IPS-18a (cell line): ENCODE measurements around the gene MYH9.
"Not testable (repeated sequence)": the region's sequence is repeated elsewhere in the genome, so short reads cannot be mapped to it uniquely, and the experiment has no call there.

ENCODE experiments used
- H3K27ac ChIP-seq: one replicate; pipeline ENCODE4 v1.5.1; 2013; ENCODE audit warnings: low read length
- H3K27me3 ChIP-seq: one replicate; pipeline ENCODE4 v1.6.1; 2013; ENCODE audit warnings: mild to moderate bottlenecking, low read length; ENCODE audit not compliant: control insufficient read depth, insufficient read depth
- H3K36me3 ChIP-seq: one replicate; pipeline ENCODE4 v1.6.1; 2013; ENCODE audit warnings: low read depth, low read length; ENCODE audit not compliant: control insufficient read depth
- H3K4me1 ChIP-seq: one replicate; pipeline ENCODE4 v1.6.1; 2013; ENCODE audit warnings: low read depth, low read length; ENCODE audit not compliant: control insufficient read depth
- H3K4me3 ChIP-seq: one replicate; pipeline ENCODE4 v1.5.1; 2013; ENCODE audit warnings: low read length
- H3K9ac ChIP-seq: one replicate; pipeline ENCODE4 v1.6.1; 2013; ENCODE audit warnings: mild to moderate bottlenecking, low read length, moderate library complexity
- H3K9me3 ChIP-seq: one replicate; pipeline ENCODE4 v1.6.1; 2013; ENCODE audit warnings: low read depth, low read length; ENCODE audit not compliant: control insufficient read depth

Gene MYH9

GRCh38 chr22:36395055-36395849 is 7.5 kb upstream of the MYH9 start:
- Histone ChIP-seq H3K27me3 (no peaks in the 10 kb centered on the region), H3K4me3 (no peak overlapping the region), H3K27ac (no peak overlapping the region), H3K9ac (no peak overlapping the region), H3K36me3 (no peaks in the 10 kb centered on the region), H3K9me3 (no peaks in the 10 kb centered on the region), H3K4me1 (peaks cover 4% of the 10 kb centered on the region)

GRCh38 chr22:36391638-36392037 is 3.9 kb upstream of the MYH9 start:
- H3K27ac ChIP-seq, result no peak overlapping the region
- no peaks in the 10 kb centered on the region for H3K27me3 ChIP-seq
- H3K4me3 ChIP-seq, result no peak overlapping the region
- no peaks in the 10 kb centered on the region for H3K9me3 ChIP-seq
- H3K9ac ChIP-seq, result no peak overlapping the region
- H3K4me1 ChIP-seq, result peaks cover 8% of the 10 kb centered on the region
- H3K36me3 ChIP-seq, result no peaks in the 10 kb centered on the region

GRCh38 chr22:36389122-36389521 is 1.4 kb upstream of the MYH9 start:
- H3K27ac ChIP-seq, H3K36me3 ChIP-seq, H3K27me3 ChIP-seq, H3K9me3 ChIP-seq, H3K9ac ChIP-seq: not testable (repeated sequence)
- Histone ChIP-seq H3K4me1 (peaks cover 25% of the 10 kb centered on the region), H3K4me3 (peak overlapping the region; percentile 66)

GRCh38 chr22:36387709-36387958 is 133 bp downstream of the MYH9 start:
- Histone ChIP-seq H3K36me3 (no peaks in the 10 kb centered on the region), H3K27me3 (no peaks in the 10 kb centered on the region), H3K4me3 (peak overlapping the region; percentile 60), H3K9me3 (no peaks in the 10 kb centered on the region), H3K9ac (peak overlapping the region; percentile 51), H3K4me1 (peaks cover 25% of the 10 kb centered on the region), H3K27ac (no peak overlapping the region)

- H3K27ac ChIP-seq, result no peak overlapping the region
- no peaks in the 10 kb centered on the region for H3K36me3 ChIP-seq
- H3K9ac ChIP-seq, result peak overlapping the region; percentile 51
- H3K4me3 ChIP-seq, result peak overlapping the region; percentile 60
- H3K4me1 ChIP-seq, result peaks cover 25% of the 10 kb centered on the region
- no peaks in the 10 kb centered on the region for H3K9me3 ChIP-seq
- H3K27me3 ChIP-seq, result no peaks in the 10 kb centered on the region
These were observed 663 bp downstream of the MYH9 start for GRCh38 chr22:36386900-36387708.

- Histone ChIP-seq H3K27me3 (no peaks in the 10 kb centered on the region), H3K4me1 (peaks cover 25% of the 10 kb centered on the region), H3K9me3 (no peaks in the 10 kb centered on the region), H3K27ac (no peak overlapping the region), H3K9ac (peak overlapping the region; percentile 51), H3K36me3 (no peaks in the 10 kb centered on the region), H3K4me3 (peak overlapping the region; percentile 60)
These were observed 1.3 kb downstream of the MYH9 start for GRCh38 chr22:36386351-36386899.

GRCh38 chr22:36385491-36386350 is 2.0 kb downstream of the MYH9 start:
- H3K9me3 ChIP-seq, result no peaks in the 10 kb centered on the region

GRCh38 chr22:36384766-36385481 is 2.8 kb downstream of the MYH9 start:
- Histone ChIP-seq H3K9me3 (no peaks in the 10 kb centered on the region), H3K4me3 (peak overlapping the region; percentile 60), H3K9ac (peak overlapping the region; percentile 51), H3K27ac (peak overlapping the region; percentile 32), H3K4me1 (peaks cover 26% of the 10 kb centered on the region), H3K27me3 (no peaks in the 10 kb centered on the region), H3K36me3 (no peaks in the 10 kb centered on the region)

More at GRCh38 chr22:36385491-36386350, 2.0 kb downstream of the MYH9 start:
- Histone ChIP-seq H3K4me3 (peak overlapping the region; percentile 60), H3K27ac (peak overlapping the region; percentile 32), H3K4me1 (peaks cover 25% of the 10 kb centered on the region), H3K36me3 (no peaks in the 10 kb centered on the region), H3K27me3 (no peaks in the 10 kb centered on the region), H3K9ac (peak overlapping the region; percentile 51)

- Histone ChIP-seq H3K9me3 (no peaks in the 10 kb centered on the region), H3K4me3 (no peak overlapping the region), H3K36me3 (no peaks in the 10 kb centered on the region), H3K27me3 (no peaks in the 10 kb centered on the region), H3K9ac (no peak overlapping the region), H3K27ac (no peak overlapping the region), H3K4me1 (peaks cover 27% of the 10 kb centered on the region)
These were observed 4.6 kb downstream of the MYH9 start for GRCh38 chr22:36383110-36383581.

GRCh38 chr22:36381513-36382128 is 6.1 kb downstream of the MYH9 start:
- no peaks in the 10 kb centered on the region for H3K36me3 ChIP-seq
- no peaks in the 10 kb centered on the region for H3K9me3 ChIP-seq
- peaks cover 28% of the 10 kb centered on the region for H3K4me1 ChIP-seq
- H3K27me3 ChIP-seq, result no peaks in the 10 kb centered on the region
- H3K27ac ChIP-seq, result no peak overlapping the region
- H3K4me3 ChIP-seq, result no peak overlapping the region
- no peak overlapping the region for H3K9ac ChIP-seq
